ENCODE measurements around the gene KLHL7. TPM values are rescaled to one million over a fixed set of nuclear protein-coding genes. Genes with fewer than 3 reads are reported as not detected.

The KLHL7 gene
- total RNA-seq, 1 experiment from 2014 or later = 33.8 TPM

DNA sequence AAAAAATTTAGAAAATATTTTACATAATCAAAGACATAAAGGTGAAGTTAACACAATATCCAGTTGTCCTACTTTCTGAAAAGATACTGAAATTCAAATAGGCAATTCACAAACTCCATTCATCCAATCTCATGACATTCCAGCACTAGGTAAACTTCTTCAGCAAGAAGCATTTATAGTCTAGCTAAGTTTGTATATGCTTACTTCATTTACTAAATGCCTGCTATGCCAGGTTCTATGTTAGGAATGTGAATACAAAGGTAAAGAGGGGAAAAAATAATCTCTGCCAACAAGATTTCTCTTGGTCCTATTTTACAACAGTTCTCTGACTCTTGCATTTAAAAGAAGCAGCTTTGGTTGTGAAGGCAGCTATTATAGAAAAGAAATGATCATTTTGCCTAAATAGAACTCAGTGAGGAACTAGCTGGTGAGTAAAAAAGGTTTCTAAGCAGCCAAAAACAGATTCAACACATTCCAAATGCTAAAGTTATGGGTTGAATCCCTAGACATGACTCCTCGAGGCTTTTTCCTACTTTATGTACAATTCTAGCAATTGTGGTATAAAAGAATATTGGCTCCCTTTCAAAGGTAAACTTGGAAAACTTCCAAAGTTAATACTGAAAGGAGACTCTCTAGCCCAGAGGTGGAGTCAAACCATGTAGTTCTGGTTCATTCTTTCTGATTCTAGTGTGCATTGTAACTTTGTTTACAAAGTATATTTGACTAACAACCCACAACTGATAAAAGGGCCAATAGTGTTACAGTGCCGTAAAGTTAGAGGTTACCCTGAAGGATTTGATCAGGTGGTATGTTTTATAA lies 30.9 kb upstream of the KLHL7 start:
- DNase-seq (ENCODE audit: low read depth, low spot score) = no peak

DNA sequence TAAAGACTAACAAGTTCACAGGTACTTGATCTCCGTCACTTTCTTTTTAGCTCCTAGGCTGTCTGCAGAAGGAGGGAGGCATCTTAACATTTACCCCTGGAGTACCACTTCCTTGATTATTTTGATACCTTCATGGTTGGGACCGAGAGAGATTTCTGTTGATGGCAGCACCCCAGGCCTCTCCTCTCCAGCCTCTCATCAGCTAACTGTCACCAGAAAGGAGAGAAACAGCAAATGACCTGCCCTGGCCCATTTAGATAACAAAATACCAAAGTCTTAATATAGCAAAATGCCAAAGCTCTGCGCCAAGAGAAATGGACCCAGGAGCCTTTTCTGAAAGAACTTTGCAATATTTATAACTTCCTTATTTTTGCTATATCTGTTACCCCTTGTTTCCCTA lies 30.0 kb upstream of the KLHL7 start:
- CTCF ChIA-PET = no interaction called here
- Histone ChIP-seq H3K4me3 (ENCODE audit: low read depth in 2 of 2, low read length in 2 of 2) (no peak overlapping the region), H3K27ac (ENCODE audit: low read length) (no peak overlapping the region), H3K27me3 (ENCODE audit: control insufficient read depth, insufficient read depth, low read length) (peaks cover 4% of the 10 kb centered on the region; the same call in 1 of the 2 replicates), H3K36me3 (ENCODE audit: control insufficient read depth, insufficient read depth, low read length) (no peaks in the 10 kb centered on the region), H3K9me3 (ENCODE audit: control insufficient read depth, insufficient read depth, low read depth, low read length) (no peaks in the 10 kb centered on the region), H3K4me1 (ENCODE audit: control insufficient read depth, insufficient read depth, low read length) (no peaks in the 10 kb centered on the region)
- DNase-seq (ENCODE audit: low read depth, low spot score) = no peak
- BruUV-seq (replicated peaks) = no TSS peak
- POLR2A ChIA-PET = no interaction called here
- no peak for ATAC-seq
- in situ Hi-C loops (cut with HindIII; ENCODE audit: low pct_unique_long_range_greater_than_20kb, low sequenced_read_pairs) (no loop called here), intact Hi-C loops (cut with micrococcal nuclease; ENCODE audit: unreplicated experiment) (no loop called here)
- TF ChIP-seq, protein P1, sequence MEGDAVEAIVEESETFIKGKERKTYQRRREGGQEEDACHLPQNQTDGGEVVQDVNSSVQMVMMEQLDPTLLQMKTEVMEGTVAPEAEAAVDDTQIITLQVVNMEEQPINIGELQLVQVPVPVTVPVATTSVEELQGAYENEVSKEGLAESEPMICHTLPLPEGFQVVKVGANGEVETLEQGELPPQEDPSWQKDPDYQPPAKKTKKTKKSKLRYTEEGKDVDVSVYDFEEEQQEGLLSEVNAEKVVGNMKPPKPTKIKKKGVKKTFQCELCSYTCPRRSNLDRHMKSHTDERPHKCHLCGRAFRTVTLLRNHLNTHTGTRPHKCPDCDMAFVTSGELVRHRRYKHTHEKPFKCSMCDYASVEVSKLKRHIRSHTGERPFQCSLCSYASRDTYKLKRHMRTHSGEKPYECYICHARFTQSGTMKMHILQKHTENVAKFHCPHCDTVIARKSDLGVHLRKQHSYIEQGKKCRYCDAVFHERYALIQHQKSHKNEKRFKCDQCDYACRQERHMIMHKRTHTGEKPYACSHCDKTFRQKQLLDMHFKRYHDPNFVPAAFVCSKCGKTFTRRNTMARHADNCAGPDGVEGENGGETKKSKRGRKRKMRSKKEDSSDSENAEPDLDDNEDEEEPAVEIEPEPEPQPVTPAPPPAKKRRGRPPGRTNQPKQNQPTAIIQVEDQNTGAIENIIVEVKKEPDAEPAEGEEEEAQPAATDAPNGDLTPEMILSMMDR (IDR thresholded peaks at IDR 0.05) = no peak
- no peak for TF ChIP-seq SIN3A (IDR thresholded peaks at IDR 0.05; ENCODE audit: borderline replicate concordance, insufficient read depth, low read depth, low read length)
- no peak for TF ChIP-seq POLR2AphosphoS5 (IDR thresholded peaks at IDR 0.05; ENCODE audit: low read depth, low read length)
- no peak for TF ChIP-seq TCF7L2 (IDR thresholded peaks at IDR 0.05; ENCODE audit: low read depth, low read length)

More for the DNA sequence above, 30.9 kb upstream of the KLHL7 start:
- Histone ChIP-seq H3K4me1 (ENCODE audit: control insufficient read depth, insufficient read depth, low read length) (no peaks in the 10 kb centered on the region), H3K36me3 (ENCODE audit: control insufficient read depth, insufficient read depth, low read length) (no peaks in the 10 kb centered on the region), H3K9me3 (ENCODE audit: control insufficient read depth, insufficient read depth, low read depth, low read length) (no peaks in the 10 kb centered on the region), H3K27ac (ENCODE audit: low read length) (no peak overlapping the region), H3K4me3 (ENCODE audit: low read depth in 2 of 2, low read length in 2 of 2) (no peak overlapping the region), H3K27me3 (ENCODE audit: control insufficient read depth, insufficient read depth, low read length) (peaks cover 4% of the 10 kb centered on the region; the same call in 1 of the 2 replicates)
- TF ChIP-seq, protein P1 (IDR thresholded peaks at IDR 0.05) = no peak; the same call in 1 of the 2 replicates
- intact Hi-C loops (cut with micrococcal nuclease; ENCODE audit: unreplicated experiment) (no loop called here), in situ Hi-C loops (cut with HindIII; ENCODE audit: low pct_unique_long_range_greater_than_20kb, low sequenced_read_pairs) (no loop called here)
- ChIA-PET POLR2A (no interaction called here), CTCF (interaction anchor here (2.1 kb wide), 1 partner anchor 11 kb away, joined by 8 read pairs; no protein-coding TSS in a partner anchor)
- BruUV-seq (replicated peaks) = no TSS peak
- no peak for ATAC-seq

DNA sequence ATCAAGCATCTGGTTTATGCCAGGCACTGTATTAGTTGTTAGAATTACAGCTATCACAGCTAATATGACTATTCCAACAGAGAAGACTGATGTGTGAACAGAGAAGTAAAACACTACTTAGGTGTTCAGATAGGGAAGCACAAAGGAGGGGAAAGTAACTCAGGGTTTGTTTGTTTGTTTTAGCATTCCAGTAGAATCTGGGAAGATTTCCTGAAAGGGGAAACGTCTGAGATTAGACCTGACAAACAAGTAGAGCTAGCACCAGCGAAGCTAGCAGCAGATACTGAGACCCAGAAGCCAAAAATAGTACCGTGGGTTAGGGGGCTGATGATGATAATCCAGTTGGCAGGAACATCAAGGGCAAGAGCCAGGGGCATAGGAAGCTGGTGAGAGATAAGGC lies 28.8 kb upstream of the KLHL7 start:
- ATAC-seq = no peak
- no peak for DNase-seq (ENCODE audit: low read depth, low spot score)
- H3K9me3 ChIP-seq (ENCODE audit: control insufficient read depth, insufficient read depth, low read depth, low read length) = no peaks in the 10 kb centered on the region
- TF ChIP-seq, protein P1 (IDR thresholded peaks at IDR 0.05) = no peak
- TF ChIP-seq POLR2AphosphoS5 (IDR thresholded peaks at IDR 0.05; ENCODE audit: low read depth, low read length) (no peak), SIN3A (IDR thresholded peaks at IDR 0.05; ENCODE audit: borderline replicate concordance, insufficient read depth, low read depth, low read length) (no peak)
- ChIA-PET POLR2A (no interaction called here), CTCF (no interaction called here)
- H3K4me1 ChIP-seq (ENCODE audit: control insufficient read depth, insufficient read depth, low read length) = no peaks in the 10 kb centered on the region
- H3K4me3 ChIP-seq (ENCODE audit: low read depth in 2 of 2, low read length in 2 of 2) = no peak overlapping the region
- BruUV-seq (replicated peaks) = no TSS peak
- peaks cover 4% of the 10 kb centered on the region; the same call in 1 of the 2 replicates for H3K27me3 ChIP-seq (ENCODE audit: control insufficient read depth, insufficient read depth, low read length)
- H3K36me3 ChIP-seq (ENCODE audit: control insufficient read depth, insufficient read depth, low read length) = no peaks in the 10 kb centered on the region
- in situ Hi-C loops (cut with HindIII; ENCODE audit: low pct_unique_long_range_greater_than_20kb, low sequenced_read_pairs) (no loop called here), intact Hi-C loops (cut with micrococcal nuclease; ENCODE audit: unreplicated experiment) (no loop called here)
- H3K27ac ChIP-seq (ENCODE audit: low read length) = no peak overlapping the region
